ENCODE measurements around the gene OR6S1. TPM values are rescaled to one million over a fixed set of nuclear protein-coding genes. Genes with fewer than 3 reads are reported as not detected.

Gene OR6S1
- total and polyA plus RNA-seq, 10 of the 15 experiments (the other 5 are each of a cell fraction or from before 2014, with no cell fraction given): 0.22 to 0.67 (median 0.43) TPM; not detected in 4

DNA sequence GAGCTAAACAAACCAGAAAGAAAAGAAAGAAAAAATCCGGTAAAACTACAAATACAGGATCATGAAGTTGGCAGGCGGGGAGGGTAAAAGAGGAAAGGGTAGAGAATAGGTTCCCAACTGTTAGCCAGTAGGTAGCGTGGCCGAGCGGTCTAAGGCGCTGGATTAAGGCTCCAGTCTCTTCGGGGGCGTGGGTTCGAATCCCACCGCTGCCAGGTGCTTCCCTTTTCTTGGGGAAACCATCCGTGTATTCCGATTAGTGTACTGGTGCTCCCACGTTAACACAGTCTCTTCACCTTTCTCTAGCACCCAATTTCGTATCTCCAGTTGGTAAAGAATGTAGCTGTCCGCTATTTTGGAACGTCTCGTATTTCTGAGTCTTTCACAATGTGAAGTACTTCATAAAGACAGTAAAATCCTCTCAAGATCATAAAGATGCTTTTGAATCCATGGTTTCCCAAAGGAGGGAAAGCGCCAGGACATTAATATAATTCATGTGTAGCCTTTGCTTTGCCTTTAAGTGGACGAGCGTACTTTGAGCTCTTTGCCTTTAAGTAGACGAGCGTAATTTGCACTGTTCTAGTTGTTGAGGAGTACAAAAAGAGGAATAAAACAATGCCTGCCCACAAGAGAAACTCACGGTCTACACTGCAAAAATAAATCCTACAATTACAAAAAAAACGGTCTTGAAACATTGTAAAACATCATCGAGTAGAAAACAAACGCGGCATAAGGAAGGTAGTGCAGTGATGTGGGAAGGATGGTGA is 31.3 kb downstream of the OR6S1 start (continued):
- no peak for TF ChIP-seq ZZZ3 (IDR thresholded peaks at IDR 0.05; ENCODE audit: control insufficient read depth, insufficient read length, low read depth)
- no peak for TF ChIP-seq MXI1 (IDR thresholded peaks at IDR 0.05; ENCODE audit: low read depth, low read length)
- TF ChIP-seq SP1 (IDR thresholded peaks at IDR 0.05; ENCODE audit: low read depth, low read length): no peak
- TF ChIP-seq, protein P1, sequence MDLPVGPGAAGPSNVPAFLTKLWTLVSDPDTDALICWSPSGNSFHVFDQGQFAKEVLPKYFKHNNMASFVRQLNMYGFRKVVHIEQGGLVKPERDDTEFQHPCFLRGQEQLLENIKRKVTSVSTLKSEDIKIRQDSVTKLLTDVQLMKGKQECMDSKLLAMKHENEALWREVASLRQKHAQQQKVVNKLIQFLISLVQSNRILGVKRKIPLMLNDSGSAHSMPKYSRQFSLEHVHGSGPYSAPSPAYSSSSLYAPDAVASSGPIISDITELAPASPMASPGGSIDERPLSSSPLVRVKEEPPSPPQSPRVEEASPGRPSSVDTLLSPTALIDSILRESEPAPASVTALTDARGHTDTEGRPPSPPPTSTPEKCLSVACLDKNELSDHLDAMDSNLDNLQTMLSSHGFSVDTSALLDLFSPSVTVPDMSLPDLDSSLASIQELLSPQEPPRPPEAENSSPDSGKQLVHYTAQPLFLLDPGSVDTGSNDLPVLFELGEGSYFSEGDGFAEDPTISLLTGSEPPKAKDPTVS (IDR thresholded peaks at IDR 0.05; ENCODE audit: low read depth, low read length): no peak
- TF ChIP-seq KAT2A (conservative IDR thresholded peaks at IDR 0.05; ENCODE audit: control insufficient read depth, low read depth, low read length): no peak
- TF ChIP-seq ZNF274 (IDR thresholded peaks at IDR 0.05; ENCODE audit: insufficient read depth, insufficient read length): no peak
- TF ChIP-seq EP300 (IDR thresholded peaks at IDR 0.05; ENCODE audit: borderline replicate concordance in 1 of 2, control insufficient read depth in 1 of 2, low read depth in 2 of 2, low read length in 2 of 2): peak in 1 of 2 experiments; percentile 77; a peak in 1 of 4 replicates
- TF ChIP-seq HDAC6 (IDR thresholded peaks at IDR 0.05; ENCODE audit: unreplicated experiment): peak; percentile 40
- TF ChIP-seq GATAD2B (conservative IDR thresholded peaks at IDR 0.05; ENCODE audit: low read depth): no peak
- no peak for TF ChIP-seq SREBF1 (IDR thresholded peaks at IDR 0.05; ENCODE audit: low read length)
- TF ChIP-seq HDGF (IDR thresholded peaks at IDR 0.05): no peak
- no peak for TF ChIP-seq NFYB (IDR thresholded peaks at IDR 0.05; ENCODE audit: insufficient read depth, low read depth, low read length)
- TF ChIP-seq TARDBP (IDR thresholded peaks at IDR 0.05; ENCODE audit: borderline replicate concordance): peak; percentile 89
- TF ChIP-seq, protein P2, sequence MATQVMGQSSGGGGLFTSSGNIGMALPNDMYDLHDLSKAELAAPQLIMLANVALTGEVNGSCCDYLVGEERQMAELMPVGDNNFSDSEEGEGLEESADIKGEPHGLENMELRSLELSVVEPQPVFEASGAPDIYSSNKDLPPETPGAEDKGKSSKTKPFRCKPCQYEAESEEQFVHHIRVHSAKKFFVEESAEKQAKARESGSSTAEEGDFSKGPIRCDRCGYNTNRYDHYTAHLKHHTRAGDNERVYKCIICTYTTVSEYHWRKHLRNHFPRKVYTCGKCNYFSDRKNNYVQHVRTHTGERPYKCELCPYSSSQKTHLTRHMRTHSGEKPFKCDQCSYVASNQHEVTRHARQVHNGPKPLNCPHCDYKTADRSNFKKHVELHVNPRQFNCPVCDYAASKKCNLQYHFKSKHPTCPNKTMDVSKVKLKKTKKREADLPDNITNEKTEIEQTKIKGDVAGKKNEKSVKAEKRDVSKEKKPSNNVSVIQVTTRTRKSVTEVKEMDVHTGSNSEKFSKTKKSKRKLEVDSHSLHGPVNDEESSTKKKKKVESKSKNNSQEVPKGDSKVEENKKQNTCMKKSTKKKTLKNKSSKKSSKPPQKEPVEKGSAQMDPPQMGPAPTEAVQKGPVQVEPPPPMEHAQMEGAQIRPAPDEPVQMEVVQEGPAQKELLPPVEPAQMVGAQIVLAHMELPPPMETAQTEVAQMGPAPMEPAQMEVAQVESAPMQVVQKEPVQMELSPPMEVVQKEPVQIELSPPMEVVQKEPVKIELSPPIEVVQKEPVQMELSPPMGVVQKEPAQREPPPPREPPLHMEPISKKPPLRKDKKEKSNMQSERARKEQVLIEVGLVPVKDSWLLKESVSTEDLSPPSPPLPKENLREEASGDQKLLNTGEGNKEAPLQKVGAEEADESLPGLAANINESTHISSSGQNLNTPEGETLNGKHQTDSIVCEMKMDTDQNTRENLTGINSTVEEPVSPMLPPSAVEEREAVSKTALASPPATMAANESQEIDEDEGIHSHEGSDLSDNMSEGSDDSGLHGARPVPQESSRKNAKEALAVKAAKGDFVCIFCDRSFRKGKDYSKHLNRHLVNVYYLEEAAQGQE (IDR thresholded peaks at IDR 0.05; ENCODE audit: low read depth, low read length): no peak
- no peak for TF ChIP-seq EGR1 (IDR thresholded peaks at IDR 0.05; ENCODE audit: borderline replicate concordance in 1 of 2, low read depth in 2 of 2, low read length in 2 of 2)
- peak; percentile 93 for TF ChIP-seq ZSCAN29 (IDR thresholded peaks at IDR 0.05)
- TF ChIP-seq SUZ12 (IDR thresholded peaks at IDR 0.05; ENCODE audit: unreplicated experiment): no peak
- no peak for TF ChIP-seq EZH2 (IDR thresholded peaks at IDR 0.05; ENCODE audit: borderline replicate concordance, control insufficient read depth, low read depth, low read length)
- TF ChIP-seq CBX3 (IDR thresholded peaks at IDR 0.05; ENCODE audit: borderline replicate concordance, low read depth): no peak
- TF ChIP-seq BCL11A (IDR thresholded peaks at IDR 0.05; ENCODE audit: low read depth, low read length): 0 out of 2 replicates have a peak, but pooled peaks have one; percentile 3
- TF ChIP-seq SREBF2 (IDR thresholded peaks at IDR 0.05; ENCODE audit: low read length): peak; percentile 91
- TF ChIP-seq NFXL1 (IDR thresholded peaks at IDR 0.05; ENCODE audit: borderline replicate concordance): no peak
- TF ChIP-seq, protein P3, sequence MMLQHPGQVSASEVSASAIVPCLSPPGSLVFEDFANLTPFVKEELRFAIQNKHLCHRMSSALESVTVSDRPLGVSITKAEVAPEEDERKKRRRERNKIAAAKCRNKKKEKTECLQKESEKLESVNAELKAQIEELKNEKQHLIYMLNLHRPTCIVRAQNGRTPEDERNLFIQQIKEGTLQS (IDR thresholded peaks at IDR 0.05; ENCODE audit: borderline replicate concordance, extremely low read depth, low read depth, low read length): no peak
- TF ChIP-seq CBFB (IDR thresholded peaks at IDR 0.05; ENCODE audit: low read depth): no peak
- 0 out of 3 replicates have a peak, but pooled peaks have one; percentile 17 for TF ChIP-seq POU2F2 (IDR thresholded peaks at IDR 0.05; ENCODE audit: borderline replicate concordance, low read depth, low read length)

Data from GM12878 (cell line).